Esophagus muscularis mucosa (tissue), 4 donors: Measurements from ENCODE around the gene NUP98. TPM values are rescaled to one million over a fixed set of nuclear protein-coding genes. Genes with fewer than 3 reads are reported as not detected.

Experiments
- DNase-seq: peaks from one replicate; pipeline ENCODE4 v3.0.0-alpha.2; 2017; ENCODE audit errors: extremely low spot score
- H3K27ac ChIP-seq, 4 donors: fragments of 200-600 bp; sonication (generic); replicated peaks in 1 of 4; 1 replicate in 3 of 4; 2 replicates in 1 of 4; pipeline ENCODE4 v1.5.1; 2016 to 2019; ENCODE audit warnings: mild to moderate bottlenecking in 1 of 4
- H3K27me3 ChIP-seq, 4 donors: fragments of 200-600 bp; sonication (generic); one replicate each; pipeline versions ENCODE4 v1.5.1 to v1.6.0; 2016 to 2019
- H3K36me3 ChIP-seq, 4 donors: fragments of 200-600 bp; sonication (generic); one replicate each; pipeline ENCODE4 v1.5.1; 2016 to 2019
- H3K4me1 ChIP-seq, 4 donors: fragments of 200-600 bp; sonication (generic); one replicate each; pipeline ENCODE4 v1.5.1; 2016 to 2019
- H3K4me3 ChIP-seq, 4 donors: fragments of 200-600 bp; sonication (generic); 1 replicate in 2 of 4; 2 replicates in 2 of 4; pipeline ENCODE4 v1.5.1; 2016 to 2019; ENCODE audit warnings: mild to moderate bottlenecking in 4 of 4, moderate library complexity in 1 of 4
- H3K9me3 ChIP-seq, 4 donors: fragments of 200-600 bp; sonication (generic); 1 replicate in 3 of 4; 2 replicates in 1 of 4; pipeline ENCODE4 v1.5.1; 2016 to 2019
- EP300 ChIP-seq: sonication (generic); formaldehyde crosslinking; IDR thresholded peaks from one replicate; pipeline ENCODE4 v1.6.1; 2017; ENCODE audit warnings: antibody characterized with exemption
- POLR2A ChIP-seq: fragments of 450-650 bp; IDR thresholded peaks from one replicate; pipeline ENCODE4 v1.6.1; 2017; ENCODE audit warnings: antibody characterized with exemption, moderate library complexity, mild to moderate bottlenecking, low read depth
- POLR2AphosphoS5 ChIP-seq, 2 donors: sonication (generic); formaldehyde crosslinking; IDR thresholded peaks; one replicate each; pipeline ENCODE4 v1.6.1; 2017; ENCODE audit warnings: antibody characterized with exemption in 2 of 2
- WGBS: methylation state at CpG from one replicate; pipeline ENCODE4 v1.1.5; 2018; 5-methylcytosine and 5-hydroxymethylcytosine counted together
- intact Hi-C: fragments of 100-400 bp; cut with DNase I; formaldehyde crosslinking; loops from one replicate; pipeline ENCODE4 v1.15.1; 2023
- total RNA-seq, 4 donors: library from RNA; depleted of rRNA; stranded (reverse); fragments of >200 nt; gene quantifications; one replicate each; pipeline versions ENCODE4 v1.1.0 to v1.2.1, GENCODE V29; 2016
- TF ChIP-seq, protein P1 (sequence below), 3 experiments: fragments of 200-600 bp in 2 of 3; fragments of 450-650 bp in 1 of 3; sonication (generic) in 2 of 3; IDR thresholded peaks; one replicate each; pipeline ENCODE4 v1.5.1; 2017 to 2019; ENCODE audit warnings: antibody characterized with exemption in 3 of 3, mild to moderate bottlenecking in 2 of 3, moderate library complexity in 1 of 3

The NUP98 gene
- total RNA-seq, 4 donors from 2014 or later, result 67.7 to 117 (median 89.8) TPM

DNA sequence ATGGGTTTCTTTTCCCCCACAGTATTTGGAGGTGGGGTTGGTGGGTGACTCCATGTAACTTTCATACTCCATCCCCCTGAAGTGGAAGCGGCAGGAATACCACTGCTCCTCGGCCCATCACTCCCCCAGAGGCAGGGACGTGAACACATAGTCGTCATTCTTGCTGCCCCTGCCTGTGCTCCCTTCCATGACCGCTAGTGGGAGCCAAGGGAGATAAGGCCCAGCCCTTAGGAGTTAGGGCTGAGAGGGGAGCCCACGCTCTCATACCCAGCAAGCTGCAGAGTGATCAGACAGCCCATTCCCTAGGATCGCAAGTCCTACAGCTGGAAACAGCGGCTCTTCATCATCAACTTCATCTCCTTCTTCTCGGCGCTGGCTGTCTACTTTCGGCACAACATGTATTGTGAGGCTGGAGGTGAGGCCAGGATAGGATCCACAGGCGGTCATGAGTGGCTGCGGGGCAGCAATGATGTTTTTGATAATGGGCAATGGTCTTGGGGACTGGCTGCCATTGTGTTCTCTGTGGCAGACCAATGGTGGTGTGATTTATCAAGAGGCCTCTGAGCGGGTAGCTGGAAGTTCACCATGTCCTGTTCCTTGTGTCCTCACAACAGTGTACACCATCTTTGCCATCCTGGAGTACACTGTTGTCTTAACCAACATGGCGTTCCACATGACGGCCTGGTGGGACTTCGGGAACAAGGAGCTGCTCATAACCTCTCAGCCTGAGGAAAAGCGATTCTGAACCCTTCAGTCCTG, 27.5 kb upstream of the NUP98 start:
- H3K27me3 ChIP-seq, result no peaks in the 10 kb centered on the region
- intact Hi-C loops, result no loop called here
- peaks cover 23 to 44% (median 39%) of the 10 kb centered on the region in 4 donors for H3K36me3 ChIP-seq
- 92% methylated on average over 9 of the region's 18 CpGs for WGBS
- H3K4me3 ChIP-seq, result no peak overlapping the region
- no peak for DNase-seq
- H3K9me3 ChIP-seq, result no peaks in the 10 kb centered on the region
- H3K27ac ChIP-seq, result no peak overlapping the region
- peaks cover 0 to 5% (median 0%) of the 10 kb centered on the region in 4 donors for H3K4me1 ChIP-seq
- TF ChIP-seq EP300, result no peak
- TF ChIP-seq, protein P1, sequence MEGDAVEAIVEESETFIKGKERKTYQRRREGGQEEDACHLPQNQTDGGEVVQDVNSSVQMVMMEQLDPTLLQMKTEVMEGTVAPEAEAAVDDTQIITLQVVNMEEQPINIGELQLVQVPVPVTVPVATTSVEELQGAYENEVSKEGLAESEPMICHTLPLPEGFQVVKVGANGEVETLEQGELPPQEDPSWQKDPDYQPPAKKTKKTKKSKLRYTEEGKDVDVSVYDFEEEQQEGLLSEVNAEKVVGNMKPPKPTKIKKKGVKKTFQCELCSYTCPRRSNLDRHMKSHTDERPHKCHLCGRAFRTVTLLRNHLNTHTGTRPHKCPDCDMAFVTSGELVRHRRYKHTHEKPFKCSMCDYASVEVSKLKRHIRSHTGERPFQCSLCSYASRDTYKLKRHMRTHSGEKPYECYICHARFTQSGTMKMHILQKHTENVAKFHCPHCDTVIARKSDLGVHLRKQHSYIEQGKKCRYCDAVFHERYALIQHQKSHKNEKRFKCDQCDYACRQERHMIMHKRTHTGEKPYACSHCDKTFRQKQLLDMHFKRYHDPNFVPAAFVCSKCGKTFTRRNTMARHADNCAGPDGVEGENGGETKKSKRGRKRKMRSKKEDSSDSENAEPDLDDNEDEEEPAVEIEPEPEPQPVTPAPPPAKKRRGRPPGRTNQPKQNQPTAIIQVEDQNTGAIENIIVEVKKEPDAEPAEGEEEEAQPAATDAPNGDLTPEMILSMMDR (IDR thresholded peaks at IDR 0.05), result peak; percentile 29 to 69 (median 41)

DNA sequence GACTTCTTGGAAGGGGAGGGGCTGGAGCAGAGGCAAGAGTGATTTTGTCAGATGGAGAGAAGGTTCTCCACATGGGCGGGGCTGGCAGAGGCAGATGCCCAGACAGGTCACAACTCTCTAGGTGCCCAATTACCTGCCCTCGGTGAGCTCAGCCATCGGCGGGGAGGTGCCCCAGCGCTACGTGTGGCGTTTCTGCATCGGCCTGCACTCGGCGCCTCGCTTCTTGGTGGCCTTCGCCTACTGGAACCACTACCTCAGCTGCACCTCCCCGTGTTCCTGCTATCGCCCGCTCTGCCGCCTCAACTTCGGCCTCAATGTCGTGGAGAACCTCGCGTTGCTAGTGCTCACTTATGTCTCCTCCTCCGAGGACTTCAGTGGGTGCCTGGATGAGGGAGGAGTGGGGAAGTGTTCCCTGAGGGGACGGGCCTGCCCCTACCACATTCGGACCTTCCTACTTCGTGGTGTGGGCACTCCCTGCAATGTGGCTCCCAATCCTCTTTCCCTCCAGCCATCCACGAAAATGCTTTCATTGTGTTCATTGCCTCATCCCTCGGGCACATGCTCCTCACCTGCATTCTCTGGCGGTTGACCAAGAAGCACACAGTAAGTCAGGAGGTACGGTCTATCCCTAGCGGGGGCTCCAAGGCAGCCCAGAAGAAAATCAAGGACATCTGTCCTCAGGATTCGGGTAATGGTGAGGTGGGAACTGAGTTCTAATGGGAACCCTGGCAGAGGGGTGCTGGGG, 26.6 kb upstream of the NUP98 start:
- no peak overlapping the region for H3K4me3 ChIP-seq
- TF ChIP-seq POLR2AphosphoS5 (IDR thresholded peaks at IDR 0.05), result no peak
- no peak for TF ChIP-seq EP300
- no peak for TF ChIP-seq POLR2A
- TF ChIP-seq, protein P1 (IDR thresholded peaks at IDR 0.05), result no peak
- 93% methylated on average over 30 of the region's 30 CpGs for WGBS
- DNase-seq, result no peak
- no peaks in the 10 kb centered on the region for H3K27me3 ChIP-seq
- H3K27ac ChIP-seq, result no peak overlapping the region
- no peaks in the 10 kb centered on the region for H3K9me3 ChIP-seq
- intact Hi-C loops, result no loop called here
- peaks cover 20 to 35% (median 31%) of the 10 kb centered on the region in 4 donors for H3K36me3 ChIP-seq
- peaks cover 0 to 5% (median 0%) of the 10 kb centered on the region in 4 donors for H3K4me1 ChIP-seq

DNA sequence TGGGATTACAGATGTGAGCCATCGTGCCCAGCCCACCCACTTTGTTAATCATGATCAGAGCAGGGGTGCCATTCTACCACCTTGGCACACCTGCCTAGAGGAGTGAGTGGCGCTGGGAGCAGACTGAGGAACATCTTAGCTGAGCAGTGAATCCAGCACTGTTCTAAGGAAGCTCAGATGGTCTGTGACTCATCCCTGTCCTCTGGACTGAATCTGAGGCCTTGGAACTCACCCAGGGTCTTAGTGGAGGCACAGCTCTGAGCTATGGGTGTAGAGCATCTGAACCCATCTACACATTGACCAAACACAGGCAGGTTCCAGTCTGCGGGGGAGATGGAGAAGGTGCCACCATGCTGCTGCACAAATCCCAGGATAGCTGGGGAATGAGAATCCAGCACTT, 25.9 kb upstream of the NUP98 start:
- TF ChIP-seq POLR2AphosphoS5 (IDR thresholded peaks at IDR 0.05), result no peak
- TF ChIP-seq EP300, result no peak
- TF ChIP-seq POLR2A, result no peak
- TF ChIP-seq, protein P1 (IDR thresholded peaks at IDR 0.05), result no peak
- peaks cover 20 to 31% (median 30%) of the 10 kb centered on the region in 4 donors for H3K36me3 ChIP-seq
- WGBS, result 96% methylated on average over 3 of the region's 3 CpGs
- DNase-seq, result no peak
- H3K4me3 ChIP-seq, result no peak overlapping the region
- H3K27me3 ChIP-seq, result no peaks in the 10 kb centered on the region
- no peaks in the 10 kb centered on the region for H3K9me3 ChIP-seq
- intact Hi-C loops, result no loop called here
- peaks cover 0 to 5% (median 0%) of the 10 kb centered on the region in 4 donors for H3K4me1 ChIP-seq
- H3K27ac ChIP-seq, result no peak overlapping the region

DNA sequence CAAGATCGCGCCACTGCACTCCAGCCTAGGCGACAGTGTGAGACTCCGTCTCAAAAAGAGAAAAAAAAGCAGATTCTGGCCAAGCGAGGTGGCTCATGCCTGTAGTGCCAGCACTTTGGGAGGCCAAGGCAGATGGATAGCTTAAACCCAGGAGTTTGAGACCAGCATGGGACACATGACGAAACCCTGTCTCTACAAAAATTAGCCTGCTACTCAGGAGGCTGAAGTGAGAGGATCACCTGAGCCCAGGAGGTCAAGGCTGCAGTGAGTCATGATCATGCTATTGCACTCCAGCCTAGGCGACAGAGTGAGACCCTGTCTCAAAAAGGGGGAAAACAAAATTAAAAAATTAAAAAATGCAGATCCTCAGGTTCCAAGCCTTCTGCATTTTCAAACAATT, 25.0 kb upstream of the NUP98 start:
- DNase-seq, result no peak
- peaks cover 0 to 5% (median 0%) of the 10 kb centered on the region in 4 donors for H3K4me1 ChIP-seq
- 94% methylated on average over 7 of the region's 7 CpGs for WGBS
- TF ChIP-seq POLR2AphosphoS5 (IDR thresholded peaks at IDR 0.05) (no peak), POLR2A (no peak), EP300 (no peak)
- TF ChIP-seq, protein P1 (IDR thresholded peaks at IDR 0.05), result no peak
- H3K9me3 ChIP-seq, result no peaks in the 10 kb centered on the region
- no peaks in the 10 kb centered on the region for H3K27me3 ChIP-seq
- no peak overlapping the region for H3K27ac ChIP-seq
- peaks cover 10 to 21% (median 20%) of the 10 kb centered on the region in 4 donors for H3K36me3 ChIP-seq
- intact Hi-C loops, result no loop called here
- no peak overlapping the region for H3K4me3 ChIP-seq
